HepG2 (cell line): ENCODE measurements around the gene MTA2. TPM values are rescaled to one million over a fixed set of nuclear protein-coding genes. Genes with fewer than 3 reads are reported as not detected.

Experiments
- BCL6 ChIP-seq: IDR thresholded peaks from 2 replicates; pipeline ENCODE4 v1.6.1; 2016; ENCODE audit warnings: missing genetic modification reagents, missing compliant biosample characterization
- RBM22 ChIP-seq: fragments of 200-400 bp; formaldehyde crosslinking; optimal IDR thresholded peaks from 2 replicates; pipeline ENCODE3; 2017; ENCODE audit warnings: mild to moderate bottlenecking, low read length, moderate library complexity
- RFX5 ChIP-seq: IDR thresholded peaks from 2 replicates; pipeline ENCODE4 v1.6.1; 2011; ENCODE audit warnings: low read depth, low read length, improper control_type of control experiment
- STAT6 ChIP-seq: sonication (generic); formaldehyde crosslinking; IDR thresholded peaks from 2 replicates; pipeline ENCODE4 v1.4.0; 2020; ENCODE audit warnings: missing genetic modification reagents, mild to moderate bottlenecking, borderline replicate concordance
- TFAP4 ChIP-seq: sonication (generic); IDR thresholded peaks from 2 replicates; pipeline ENCODE4 v1.6.1; 2016; ENCODE audit warnings: low read depth, borderline replicate concordance
- ZFP41 ChIP-seq: sonication (generic); formaldehyde crosslinking; IDR thresholded peaks from 2 replicates; pipeline ENCODE4 v1.4.0; 2020; ENCODE audit warnings: mild to moderate bottlenecking, missing genetic modification reagents, borderline replicate concordance
- ZNF207 ChIP-seq: fragments of 450-650 bp; IDR thresholded peaks from 2 replicates; pipeline ENCODE4 v1.6.1; 2016; ENCODE audit warnings: antibody characterized with exemption, borderline replicate concordance
- ZNF224 ChIP-seq: sonication (generic); formaldehyde crosslinking; IDR thresholded peaks from 2 replicates; pipeline ENCODE4 v1.5.0; 2020; ENCODE audit warnings: mild to moderate bottlenecking, missing genetic modification reagents
- ZNF225 ChIP-seq: sonication (generic); formaldehyde crosslinking; IDR thresholded peaks from 2 replicates; pipeline ENCODE4 v1.4.0; 2020; ENCODE audit warnings: mild to moderate bottlenecking, missing genetic modification reagents
- polyA plus RNA-seq, 8 experiments: library from polyadenylated mRNA; depleted of rRNA in 3 of 8; stranded (reverse) in 7 of 8; unstranded in 1 of 8; fragments of >200 nt; fragmentation: Illumina TruSeq in 4 of 8; extraction: Trizol in 4 of 8; gene quantifications; 2 replicates each; pipeline versions ENCODE4 v1.2.1 to v1.2.3, GENCODE V29; 2011 to 2016; ENCODE audit warnings: low read depth in 4 of 8, missing spikeins in 1 of 8, mixed read lengths in 1 of 8; ENCODE audit not compliant: insufficient read depth in 1 of 8
- total RNA-seq, 5 experiments: library from RNA; depleted of rRNA; stranded (reverse); fragments of >200 nt; fragmentation: Illumina TruSeq; extraction: Trizol; gene quantifications; 2 replicates each; pipeline ENCODE4 v1.2.3, GENCODE V29; 2016; ENCODE audit warnings: low read depth in 1 of 5
- TF ChIP-seq, protein P1 (sequence below): sonication (generic); formaldehyde crosslinking; IDR thresholded peaks from 2 replicates; pipeline ENCODE4 v1.5.1; 2020; ENCODE audit warnings: mild to moderate bottlenecking, missing genetic modification reagents, borderline replicate concordance
- TF ChIP-seq, protein P2 (sequence below): sonication (generic); formaldehyde crosslinking; IDR thresholded peaks from 2 replicates; pipeline ENCODE4 v1.8.1; 2023; ENCODE audit warnings: mild to moderate bottlenecking, missing genetic modification reagents, borderline replicate concordance

MTA2 gene
- total and polyA plus RNA-seq, 2 of the 13 experiments (the other 11 are each of a cell fraction or from before 2014, with no cell fraction given), result 14.0 to 70.0 TPM

- TF ChIP-seq STAT6 (CRISPR knock-in tag) (0 out of 2 replicates have a peak, but pooled peaks have one; percentile 36), TFAP4 (peak; percentile 69; the same call in 1 of the 2 replicates), ZNF225 (CRISPR knock-in tag) (no peak), RBM22 (no peak), ZNF224 (CRISPR knock-in tag) (no peak), ZNF207 (no peak), RFX5 (no peak), ZFP41 (CRISPR knock-in tag) (no peak), BCL6 (peak; percentile 24; the same call in 1 of the 2 replicates)
- TF ChIP-seq, protein P1, sequence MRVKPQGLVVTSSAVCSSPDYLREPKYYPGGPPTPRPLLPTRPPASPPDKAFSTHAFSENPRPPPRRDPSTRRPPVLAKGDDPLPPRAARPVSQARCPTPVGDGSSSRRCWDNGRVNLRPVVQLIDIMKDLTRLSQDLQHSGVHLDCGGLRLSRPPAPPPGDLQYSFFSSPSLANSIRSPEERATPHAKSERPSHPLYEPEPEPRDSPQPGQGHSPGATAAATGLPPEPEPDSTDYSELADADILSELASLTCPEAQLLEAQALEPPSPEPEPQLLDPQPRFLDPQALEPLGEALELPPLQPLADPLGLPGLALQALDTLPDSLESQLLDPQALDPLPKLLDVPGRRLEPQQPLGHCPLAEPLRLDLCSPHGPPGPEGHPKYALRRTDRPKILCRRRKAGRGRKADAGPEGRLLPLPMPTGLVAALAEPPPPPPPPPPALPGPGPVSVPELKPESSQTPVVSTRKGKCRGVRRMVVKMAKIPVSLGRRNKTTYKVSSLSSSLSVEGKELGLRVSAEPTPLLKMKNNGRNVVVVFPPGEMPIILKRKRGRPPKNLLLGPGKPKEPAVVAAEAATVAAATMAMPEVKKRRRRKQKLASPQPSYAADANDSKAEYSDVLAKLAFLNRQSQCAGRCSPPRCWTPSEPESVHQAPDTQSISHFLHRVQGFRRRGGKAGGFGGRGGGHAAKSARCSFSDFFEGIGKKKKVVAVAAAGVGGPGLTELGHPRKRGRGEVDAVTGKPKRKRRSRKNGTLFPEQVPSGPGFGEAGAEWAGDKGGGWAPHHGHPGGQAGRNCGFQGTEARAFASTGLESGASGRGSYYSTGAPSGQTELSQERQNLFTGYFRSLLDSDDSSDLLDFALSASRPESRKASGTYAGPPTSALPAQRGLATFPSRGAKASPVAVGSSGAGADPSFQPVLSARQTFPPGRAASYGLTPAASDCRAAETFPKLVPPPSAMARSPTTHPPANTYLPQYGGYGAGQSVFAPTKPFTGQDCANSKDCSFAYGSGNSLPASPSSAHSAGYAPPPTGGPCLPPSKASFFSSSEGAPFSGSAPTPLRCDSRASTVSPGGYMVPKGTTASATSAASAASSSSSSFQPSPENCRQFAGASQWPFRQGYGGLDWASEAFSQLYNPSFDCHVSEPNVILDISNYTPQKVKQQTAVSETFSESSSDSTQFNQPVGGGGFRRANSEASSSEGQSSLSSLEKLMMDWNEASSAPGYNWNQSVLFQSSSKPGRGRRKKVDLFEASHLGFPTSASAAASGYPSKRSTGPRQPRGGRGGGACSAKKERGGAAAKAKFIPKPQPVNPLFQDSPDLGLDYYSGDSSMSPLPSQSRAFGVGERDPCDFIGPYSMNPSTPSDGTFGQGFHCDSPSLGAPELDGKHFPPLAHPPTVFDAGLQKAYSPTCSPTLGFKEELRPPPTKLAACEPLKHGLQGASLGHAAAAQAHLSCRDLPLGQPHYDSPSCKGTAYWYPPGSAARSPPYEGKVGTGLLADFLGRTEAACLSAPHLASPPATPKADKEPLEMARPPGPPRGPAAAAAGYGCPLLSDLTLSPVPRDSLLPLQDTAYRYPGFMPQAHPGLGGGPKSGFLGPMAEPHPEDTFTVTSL (CRISPR knock-in tag), result no peak
- TF ChIP-seq, protein P2, sequence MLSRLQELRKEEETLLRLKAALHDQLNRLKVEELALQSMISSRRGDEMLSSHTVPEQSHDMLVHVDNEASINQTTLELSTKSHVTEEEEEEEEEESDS (CRISPR knock-in tag), result no peak
These were observed 2.5 kb downstream of the MTA2 start (continued) for GRCh38 chr11:62599069-62599696.
